AG09319 (cell line): Measurements from ENCODE around the gene CENPO.

Source experiments
- DNase-seq: peaks from one replicate; pipeline ENCODE4 v3.0.0-alpha.2; 2010; ENCODE audit warnings: low read depth; ENCODE audit errors: extremely low read depth
- TF ChIP-seq, protein P1 (sequence below): IDR thresholded peaks from 2 replicates; pipeline ENCODE4 v1.5.1; 2011; ENCODE audit warnings: low read depth, mild to moderate bottlenecking, inconsistent platforms, low read length, moderate library complexity

The CENPO gene

DNA sequence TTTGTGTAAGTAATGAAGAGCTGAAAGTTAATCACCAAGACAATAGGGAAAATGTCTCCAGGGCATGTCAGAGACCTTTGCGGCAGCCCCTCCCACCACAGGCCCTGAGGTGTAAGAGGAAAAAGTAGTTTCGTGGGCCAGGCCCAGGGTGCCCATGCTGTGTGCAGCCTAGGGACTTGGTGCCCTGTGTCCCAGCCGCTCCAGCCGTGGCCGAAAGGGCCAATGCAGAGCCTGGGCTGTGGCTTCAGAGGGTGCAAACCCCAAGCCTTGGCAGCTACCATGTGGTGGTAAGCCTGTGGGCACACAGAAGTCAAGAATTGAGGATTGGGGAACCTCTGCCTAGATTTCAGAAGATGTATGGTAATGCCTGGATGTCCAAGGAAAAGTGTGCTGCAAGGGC is 52.5 kb downstream of the CENPO start:
- TF ChIP-seq, protein P1, sequence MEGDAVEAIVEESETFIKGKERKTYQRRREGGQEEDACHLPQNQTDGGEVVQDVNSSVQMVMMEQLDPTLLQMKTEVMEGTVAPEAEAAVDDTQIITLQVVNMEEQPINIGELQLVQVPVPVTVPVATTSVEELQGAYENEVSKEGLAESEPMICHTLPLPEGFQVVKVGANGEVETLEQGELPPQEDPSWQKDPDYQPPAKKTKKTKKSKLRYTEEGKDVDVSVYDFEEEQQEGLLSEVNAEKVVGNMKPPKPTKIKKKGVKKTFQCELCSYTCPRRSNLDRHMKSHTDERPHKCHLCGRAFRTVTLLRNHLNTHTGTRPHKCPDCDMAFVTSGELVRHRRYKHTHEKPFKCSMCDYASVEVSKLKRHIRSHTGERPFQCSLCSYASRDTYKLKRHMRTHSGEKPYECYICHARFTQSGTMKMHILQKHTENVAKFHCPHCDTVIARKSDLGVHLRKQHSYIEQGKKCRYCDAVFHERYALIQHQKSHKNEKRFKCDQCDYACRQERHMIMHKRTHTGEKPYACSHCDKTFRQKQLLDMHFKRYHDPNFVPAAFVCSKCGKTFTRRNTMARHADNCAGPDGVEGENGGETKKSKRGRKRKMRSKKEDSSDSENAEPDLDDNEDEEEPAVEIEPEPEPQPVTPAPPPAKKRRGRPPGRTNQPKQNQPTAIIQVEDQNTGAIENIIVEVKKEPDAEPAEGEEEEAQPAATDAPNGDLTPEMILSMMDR = no peak
- no peak for DNase-seq

GRCh38 chr2:24850944-24851343 is 57.7 kb downstream of the CENPO start:
- DNase-seq = no peak
- TF ChIP-seq, protein P1 = no peak

- TF ChIP-seq, protein P1 = no peak
- no peak for DNase-seq
Measured at GRCh38 chr2:24852026-24852425, 58.8 kb downstream of the CENPO start.

- no peak for DNase-seq
- TF ChIP-seq, protein P1 = no peak
Measured at GRCh38 chr2:24852431-24853020, 59.3 kb downstream of the CENPO start.

- DNase-seq = no peak
- TF ChIP-seq, protein P1 = no peak
Measured at GRCh38 chr2:24853046-24853445, 59.8 kb downstream of the CENPO start.

GRCh38 chr2:24853996-24854395 is 60.8 kb downstream of the CENPO start:
- TF ChIP-seq, protein P1 = no peak
- DNase-seq = no peak

DNA sequence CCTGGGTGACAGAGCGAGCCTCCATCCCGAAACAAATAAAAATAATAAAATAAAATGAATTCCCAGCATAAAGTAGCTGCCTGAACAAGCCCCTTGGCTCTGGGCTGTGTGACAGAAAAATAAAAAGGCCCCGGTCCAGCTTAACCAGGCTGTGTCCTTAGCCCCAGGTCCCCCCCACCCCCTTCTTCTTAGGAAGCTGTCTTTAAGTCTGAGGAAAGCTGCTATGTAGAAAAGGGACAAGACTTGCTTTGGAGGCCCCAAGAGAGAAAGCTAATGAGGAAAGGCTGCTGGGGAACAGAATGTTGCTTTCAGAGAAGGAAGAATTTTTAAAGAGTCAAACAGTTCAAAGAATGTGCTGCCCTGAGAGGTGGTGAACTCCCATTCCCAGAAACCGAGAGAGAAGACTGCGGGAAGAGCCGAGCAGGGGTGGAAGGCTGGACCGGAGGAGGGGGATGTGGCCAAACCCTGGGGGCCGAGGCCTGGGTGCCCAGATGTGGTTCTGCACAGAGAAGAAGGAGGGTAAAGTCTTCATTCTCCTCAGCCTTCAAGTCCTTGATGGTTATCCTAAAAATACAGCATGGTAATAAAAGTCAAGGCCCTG is 61.9 kb downstream of the CENPO start:
- TF ChIP-seq, protein P1 = no peak
- DNase-seq = no peak
